GM13977 (cell line): ENCODE measurements around the gene N4BP2L2.
A peak's percentile ranks its signal among the peaks of the same experiment; 100 is the strongest.

Experiments used
- DNase-seq: peaks from one replicate; pipeline ENCODE4 v3.0.0; 2012; ENCODE audit warnings: low spot score
- in situ Hi-C: fragments of 300-500 bp; cut with MboI; formaldehyde crosslinking; loops from one replicate; pipeline ENCODE4 v1.12.0; 2022; ENCODE audit warnings: low sequenced_read_pairs, low pct_unique_long_range_greater_than_20kb, mixed read lengths, inconsistent platforms; ENCODE audit not compliant: unreplicated experiment
- TF ChIP-seq, protein P1 (sequence below): IDR thresholded peaks from 2 replicates; pipeline ENCODE4 v1.5.1; 2012; ENCODE audit warnings: mild to moderate bottlenecking, control low read depth; ENCODE audit not compliant: insufficient read depth; ENCODE audit errors: extremely low read depth, missing control alignments

The N4BP2L2 gene

GRCh38 chr13:32553720-32554119 lies 15.1 kb upstream of the N4BP2L2 start:
- in situ Hi-C loops = no loop called here
- DNase-seq = no peak
- TF ChIP-seq, protein P1, sequence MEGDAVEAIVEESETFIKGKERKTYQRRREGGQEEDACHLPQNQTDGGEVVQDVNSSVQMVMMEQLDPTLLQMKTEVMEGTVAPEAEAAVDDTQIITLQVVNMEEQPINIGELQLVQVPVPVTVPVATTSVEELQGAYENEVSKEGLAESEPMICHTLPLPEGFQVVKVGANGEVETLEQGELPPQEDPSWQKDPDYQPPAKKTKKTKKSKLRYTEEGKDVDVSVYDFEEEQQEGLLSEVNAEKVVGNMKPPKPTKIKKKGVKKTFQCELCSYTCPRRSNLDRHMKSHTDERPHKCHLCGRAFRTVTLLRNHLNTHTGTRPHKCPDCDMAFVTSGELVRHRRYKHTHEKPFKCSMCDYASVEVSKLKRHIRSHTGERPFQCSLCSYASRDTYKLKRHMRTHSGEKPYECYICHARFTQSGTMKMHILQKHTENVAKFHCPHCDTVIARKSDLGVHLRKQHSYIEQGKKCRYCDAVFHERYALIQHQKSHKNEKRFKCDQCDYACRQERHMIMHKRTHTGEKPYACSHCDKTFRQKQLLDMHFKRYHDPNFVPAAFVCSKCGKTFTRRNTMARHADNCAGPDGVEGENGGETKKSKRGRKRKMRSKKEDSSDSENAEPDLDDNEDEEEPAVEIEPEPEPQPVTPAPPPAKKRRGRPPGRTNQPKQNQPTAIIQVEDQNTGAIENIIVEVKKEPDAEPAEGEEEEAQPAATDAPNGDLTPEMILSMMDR = no peak

- in situ Hi-C loops = no loop called here
- no peak for DNase-seq
- TF ChIP-seq, protein P1 = no peak
Measured at GRCh38 chr13:32549788-32550187, 11.2 kb upstream of the N4BP2L2 start.

DNA sequence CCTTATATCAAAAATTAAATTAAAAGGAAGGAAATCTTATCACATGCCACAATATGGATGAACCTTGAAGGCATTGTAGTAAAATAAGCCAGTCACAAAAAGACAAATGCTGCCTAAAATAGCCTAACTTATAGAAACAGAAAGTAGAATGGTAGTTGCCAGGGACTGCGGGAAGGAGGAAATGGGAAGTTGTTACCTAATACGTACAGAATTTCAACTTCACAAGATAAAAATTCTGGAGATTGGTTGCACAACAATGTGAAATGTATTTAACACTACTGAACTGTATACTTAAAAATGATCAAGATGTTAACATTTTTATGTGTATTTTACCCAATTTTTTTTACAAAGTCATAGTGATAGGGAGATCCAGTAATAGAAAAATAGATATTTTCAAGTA lies 10.2 kb upstream of the N4BP2L2 start:
- in situ Hi-C loops = no loop called here
- TF ChIP-seq, protein P1 = no peak
- no peak for DNase-seq

DNA sequence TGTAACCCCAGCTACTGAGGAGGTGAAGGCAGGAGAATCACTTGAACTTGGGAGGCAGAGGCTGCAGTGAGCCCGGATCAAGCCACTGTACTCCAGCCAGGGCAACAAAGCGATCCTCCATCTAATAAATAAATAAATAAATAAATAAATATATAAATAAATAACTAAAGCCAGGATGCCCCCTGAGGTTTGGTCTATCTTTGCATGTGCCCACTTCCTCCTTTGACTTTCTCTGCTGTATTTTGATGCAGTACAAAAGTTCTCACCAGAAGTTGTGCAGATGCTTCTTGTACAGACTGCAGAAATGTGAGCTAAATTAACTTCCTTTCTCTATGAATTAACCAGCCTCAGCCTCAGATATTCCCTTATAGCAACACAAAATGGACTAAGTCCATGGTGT lies 6.5 kb upstream of the N4BP2L2 start:
- TF ChIP-seq, protein P1 = no peak
- in situ Hi-C loops = no loop called here
- no peak for DNase-seq

- TF ChIP-seq, protein P1 = no peak
- in situ Hi-C loops = no loop called here
Measured at GRCh38 chr13:32542221-32542620, 3.6 kb upstream of the N4BP2L2 start.

GRCh38 chr13:32538143-32538620 lies 413 bp downstream of the N4BP2L2 start:
- peak; percentile 59 for DNase-seq
- TF ChIP-seq, protein P1 = no peak
- in situ Hi-C loops = no loop called here

More at GRCh38 chr13:32542221-32542620, 3.6 kb upstream of the N4BP2L2 start:
- DNase-seq = no peak
